GM12873 (cell line): ENCODE measurements around the gene RIN2.

ENCODE experiments used
- TF ChIP-seq, protein P1 (sequence below): IDR thresholded peaks from 2 replicates; pipeline ENCODE4 v1.5.1; 2012; ENCODE audit warnings: low read depth, mild to moderate bottlenecking, moderate library complexity, low read length, control low read depth; ENCODE audit not compliant: insufficient read depth; ENCODE audit errors: missing control alignments

RIN2 gene

DNA sequence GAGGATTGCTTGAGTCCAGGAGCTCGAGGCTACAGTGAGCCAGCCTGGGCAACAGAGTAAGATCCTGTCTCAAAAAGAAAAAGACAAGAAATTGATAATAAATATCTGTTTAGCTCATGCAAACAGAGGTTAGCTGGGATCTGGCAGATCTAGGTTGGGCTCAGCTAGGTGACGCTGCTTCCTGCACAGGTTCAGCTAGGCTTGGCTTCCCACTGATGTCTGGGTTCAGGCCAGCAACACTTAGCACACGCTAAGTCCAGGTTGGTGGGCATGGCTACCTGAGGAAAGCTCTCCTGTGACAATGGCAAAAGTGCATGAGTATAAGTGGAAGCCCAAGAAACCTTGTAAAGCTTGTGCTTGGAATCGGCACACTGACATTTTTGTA, 48.7 kb downstream of the RIN2 start:
- TF ChIP-seq, protein P1, sequence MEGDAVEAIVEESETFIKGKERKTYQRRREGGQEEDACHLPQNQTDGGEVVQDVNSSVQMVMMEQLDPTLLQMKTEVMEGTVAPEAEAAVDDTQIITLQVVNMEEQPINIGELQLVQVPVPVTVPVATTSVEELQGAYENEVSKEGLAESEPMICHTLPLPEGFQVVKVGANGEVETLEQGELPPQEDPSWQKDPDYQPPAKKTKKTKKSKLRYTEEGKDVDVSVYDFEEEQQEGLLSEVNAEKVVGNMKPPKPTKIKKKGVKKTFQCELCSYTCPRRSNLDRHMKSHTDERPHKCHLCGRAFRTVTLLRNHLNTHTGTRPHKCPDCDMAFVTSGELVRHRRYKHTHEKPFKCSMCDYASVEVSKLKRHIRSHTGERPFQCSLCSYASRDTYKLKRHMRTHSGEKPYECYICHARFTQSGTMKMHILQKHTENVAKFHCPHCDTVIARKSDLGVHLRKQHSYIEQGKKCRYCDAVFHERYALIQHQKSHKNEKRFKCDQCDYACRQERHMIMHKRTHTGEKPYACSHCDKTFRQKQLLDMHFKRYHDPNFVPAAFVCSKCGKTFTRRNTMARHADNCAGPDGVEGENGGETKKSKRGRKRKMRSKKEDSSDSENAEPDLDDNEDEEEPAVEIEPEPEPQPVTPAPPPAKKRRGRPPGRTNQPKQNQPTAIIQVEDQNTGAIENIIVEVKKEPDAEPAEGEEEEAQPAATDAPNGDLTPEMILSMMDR = no peak

DNA sequence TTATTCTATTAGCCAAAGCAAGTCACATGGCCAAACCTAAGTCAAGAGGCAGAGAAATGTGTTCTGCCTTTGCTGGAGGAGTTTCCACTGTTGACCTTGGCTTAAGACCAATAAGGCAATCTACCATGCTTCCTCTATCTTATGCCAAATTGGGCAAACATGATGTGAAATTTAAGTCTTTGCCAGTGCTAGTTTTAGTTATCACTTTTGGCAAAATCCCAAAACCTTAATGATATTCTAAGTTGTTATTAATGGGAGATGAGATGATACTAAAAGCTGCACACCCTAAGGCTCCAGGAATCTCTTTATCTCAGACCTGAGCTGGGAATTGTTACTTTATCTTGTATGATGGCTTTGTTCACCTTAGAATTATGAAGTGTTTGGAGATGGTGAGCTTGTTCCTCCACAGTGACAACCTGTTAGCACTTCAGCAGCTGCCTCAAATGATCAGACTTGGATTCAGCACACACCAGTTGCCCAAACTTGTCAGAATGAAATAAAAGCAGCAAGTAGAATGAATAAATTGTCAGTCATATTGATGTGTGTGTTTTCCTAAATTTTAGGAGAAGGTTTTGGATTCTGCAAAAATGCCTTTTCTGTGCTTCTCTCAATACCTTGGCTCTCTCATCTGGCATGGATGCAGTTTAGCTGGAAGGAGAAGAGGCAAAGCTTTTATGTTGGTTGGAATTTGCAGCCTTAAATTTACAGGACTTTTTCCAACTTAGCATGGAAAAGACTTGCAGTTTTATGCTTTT, 49.3 kb downstream of the RIN2 start:
- TF ChIP-seq, protein P1 = no peak
